Coronary artery (tissue), 2 donors: ENCODE results near the gene SMG7.

Experiments
- DNase-seq: peaks from one replicate; pipeline ENCODE4 v3.0.0-alpha.2; 2017; ENCODE audit warnings: low spot score
- H3K27ac ChIP-seq, 2 donors: fragments of 200-600 bp; sonication (generic); one replicate each; pipeline ENCODE4 v1.5.1; 2016 to 2019
- H3K4me3 ChIP-seq: fragments of 200-600 bp; sonication (generic); 2 replicates; pipeline ENCODE4 v1.5.1; 2016; ENCODE audit warnings: mild to moderate bottlenecking, moderate library complexity
- CTCF ChIP-seq: fragments of 200-600 bp; sonication (generic); IDR thresholded peaks from one replicate; pipeline ENCODE4 v1.5.1; 2019; ENCODE audit warnings: antibody characterized with exemption

Gene SMG7

GRCh38 chr1:183585038-183585437 lies 112.7 kb downstream of the SMG7 start:
- no peak overlapping the region for H3K4me3 ChIP-seq
- H3K27ac ChIP-seq = no peak overlapping the region
- DNase-seq = no peak
- TF ChIP-seq CTCF = no peak

- Histone ChIP-seq H3K27ac (no peak overlapping the region), H3K4me3 (no peak overlapping the region)
- DNase-seq = no peak
- no peak for TF ChIP-seq CTCF
Observed at GRCh38 chr1:183586455-183586854, 114.2 kb downstream of the SMG7 start.

GRCh38 chr1:183586926-183587325 lies 114.6 kb downstream of the SMG7 start:
- Histone ChIP-seq H3K27ac (no peak overlapping the region), H3K4me3 (no peak overlapping the region)
- DNase-seq = no peak
- TF ChIP-seq CTCF = no peak

- Histone ChIP-seq H3K4me3 (peak overlapping the region; percentile 28), H3K27ac (peak overlapping the region in 1 of 2 donors; percentile 75)
- TF ChIP-seq CTCF = no peak
- no peak for DNase-seq
Observed at GRCh38 chr1:183588827-183589226, 116.5 kb downstream of the SMG7 start.

- H3K27ac ChIP-seq = peak overlapping the region in 1 of 2 donors; percentile 77
- peak overlapping the region; percentile 28 for H3K4me3 ChIP-seq
- DNase-seq = no peak
- TF ChIP-seq CTCF = no peak
Observed at GRCh38 chr1:183589384-183589783, 117.1 kb downstream of the SMG7 start.

GRCh38 chr1:183589874-183590243 lies 117.6 kb downstream of the SMG7 start:
- DNase-seq = no peak
- H3K4me3 ChIP-seq = peak overlapping the region; percentile 28
- TF ChIP-seq CTCF = no peak
- peak overlapping the region; percentile 32 to 77 for H3K27ac ChIP-seq

- no peak for TF ChIP-seq CTCF
- Histone ChIP-seq H3K27ac (peak within 1 kb of the TSS; percentile 32 to 77), H3K4me3 (peak within 1 kb of the TSS; percentile 28)
- DNase-seq = no peak
Observed at GRCh38 chr1:183590244-183591191, 118.2 kb downstream of the SMG7 start, which contains the start of gene NCF2. NCF2 (minus strand) TSS chr1:183590459; CDS start chr1:183590329, 130 bp downstream.
